ENCODE data around the gene APAF1.

Gene APAF1

GRCh38 chr12:98646294-98647090 lies 1.4 kb downstream of the APAF1 start:
- H3K27me3 Mint-ChIP-seq = no peaks in the 10 kb centered on the region
- peaks cover 4% of the 10 kb centered on the region for H3K36me3 Mint-ChIP-seq
- H3K27ac Mint-ChIP-seq = peak overlapping the region; percentile 95
- peak overlapping the region; percentile 86 for H3K4me3 Mint-ChIP-seq
- ATAC-seq (ENCODE audit: low read depth) (no peak), DNase-seq (ENCODE audit: low spot score in 2 of 2) (no peak)
- no peaks in the 10 kb centered on the region for H3K9me3 Mint-ChIP-seq
- H3K4me1 Mint-ChIP-seq = peaks cover 13% of the 10 kb centered on the region

DNA sequence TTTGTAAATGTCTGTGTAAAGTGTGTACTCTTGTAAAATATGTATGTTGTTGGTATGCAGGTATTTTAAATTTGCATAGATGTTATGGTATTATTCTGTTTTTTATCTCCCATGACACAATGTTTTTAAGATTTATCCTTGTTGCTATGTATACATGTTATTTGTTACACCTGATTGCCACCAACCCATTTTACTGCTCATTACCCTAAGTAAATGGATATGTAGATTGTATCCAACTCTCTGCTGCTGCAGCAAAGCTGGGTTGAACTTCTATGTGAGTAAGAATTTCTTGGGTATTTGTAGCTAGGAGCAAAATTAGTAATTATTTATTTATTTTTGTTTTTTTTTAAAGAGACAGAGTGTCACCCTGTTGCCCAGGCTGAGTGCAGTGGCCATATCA lies 6.2 kb downstream of the APAF1 start:
- Mint-ChIP-seq H3K4me1 (peaks cover 13% of the 10 kb centered on the region), H3K9me3 (no peaks in the 10 kb centered on the region), H3K4me3 (no peak overlapping the region), H3K27ac (no peak overlapping the region), H3K27me3 (no peaks in the 10 kb centered on the region), H3K36me3 (peaks cover 7% of the 10 kb centered on the region)
- ATAC-seq (ENCODE audit: low read depth) = no peak
- no peak for DNase-seq (ENCODE audit: low spot score in 2 of 2)

DNA sequence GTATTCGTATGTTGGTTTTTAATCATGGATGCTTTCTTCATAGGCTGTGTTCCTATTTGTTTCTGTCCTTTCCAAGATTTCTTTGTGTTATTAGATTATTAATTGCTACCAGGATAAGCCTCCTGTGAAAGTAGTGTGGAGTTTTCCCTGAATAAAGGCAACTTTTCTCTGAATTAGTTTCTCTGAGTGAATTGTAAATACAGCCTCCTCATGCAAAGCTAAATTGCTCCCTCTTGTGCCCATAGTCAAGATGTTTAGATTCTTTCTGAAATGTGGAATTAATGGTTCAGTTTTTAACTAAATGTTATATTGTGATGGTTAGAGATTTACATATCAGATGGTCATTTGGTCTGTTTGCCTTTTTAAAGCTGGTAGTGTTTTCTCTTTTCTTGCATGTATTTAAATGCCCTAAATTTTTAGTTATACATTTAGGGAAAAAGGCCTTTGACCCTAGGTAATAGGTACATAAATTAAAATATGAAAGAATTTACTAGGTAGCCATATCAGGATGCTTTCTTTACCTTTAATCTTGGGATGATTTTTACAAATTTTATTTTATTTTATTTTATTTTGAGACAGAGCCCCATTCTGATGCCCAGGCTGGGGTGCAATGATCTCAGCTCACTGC lies 8.9 kb downstream of the APAF1 start:
- DNase-seq (ENCODE audit: low spot score in 2 of 2) (peak in 1 of 2 donors; percentile 36), ATAC-seq (ENCODE audit: low read depth) (peak; percentile 60)
- Mint-ChIP-seq H3K27ac (no peak overlapping the region), H3K4me3 (no peak overlapping the region), H3K27me3 (no peaks in the 10 kb centered on the region), H3K4me1 (peaks cover 16% of the 10 kb centered on the region), H3K36me3 (peaks cover 18% of the 10 kb centered on the region), H3K9me3 (no peaks in the 10 kb centered on the region)

- Mint-ChIP-seq H3K27ac (no peak overlapping the region), H3K27me3 (no peaks in the 10 kb centered on the region), H3K36me3 (peaks cover 21% of the 10 kb centered on the region), H3K4me1 (peaks cover 13% of the 10 kb centered on the region), H3K4me3 (no peak overlapping the region), H3K9me3 (no peaks in the 10 kb centered on the region)
- DNase-seq (ENCODE audit: low spot score in 2 of 2) (no peak), ATAC-seq (ENCODE audit: low read depth) (no peak)
These were observed 11.4 kb downstream of the APAF1 start for GRCh38 chr12:98656289-98657101.

DNA sequence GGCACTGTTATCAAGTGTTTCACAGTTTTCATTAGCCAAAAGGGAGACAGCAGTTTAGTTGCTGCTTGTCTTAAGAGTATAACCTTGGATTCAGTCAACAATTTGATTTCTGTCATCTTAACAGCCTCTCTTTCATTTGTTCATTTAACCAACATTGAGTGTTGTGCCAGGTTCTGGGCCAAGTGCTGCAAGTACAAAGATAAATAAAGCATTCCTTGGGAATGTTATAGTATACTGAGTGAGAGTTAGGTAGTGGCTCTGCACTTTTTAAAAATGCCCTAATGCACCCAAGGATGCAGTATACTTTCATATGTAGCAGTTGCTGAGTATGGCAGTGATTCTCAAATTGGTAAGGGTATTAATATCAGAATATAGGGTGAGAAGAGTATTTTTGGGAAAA lies 15.4 kb downstream of the APAF1 start:
- Mint-ChIP-seq H3K27me3 (no peaks in the 10 kb centered on the region), H3K4me3 (no peak overlapping the region), H3K27ac (peak overlapping the region; percentile 24), H3K4me1 (peaks cover 10% of the 10 kb centered on the region), H3K36me3 (peaks cover 26% of the 10 kb centered on the region), H3K9me3 (no peaks in the 10 kb centered on the region)
- no peak for DNase-seq (ENCODE audit: low spot score in 2 of 2)
- ATAC-seq (ENCODE audit: low read depth) = no peak

GRCh38 chr12:98669751-98670150 lies 24.7 kb downstream of the APAF1 start:
- Mint-ChIP-seq H3K27me3 (no peaks in the 10 kb centered on the region), H3K4me3 (no peak overlapping the region), H3K4me1 (no peaks in the 10 kb centered on the region), H3K9me3 (no peaks in the 10 kb centered on the region), H3K27ac (no peak overlapping the region), H3K36me3 (peaks cover 37% of the 10 kb centered on the region)
- ATAC-seq (ENCODE audit: low read depth) (no peak), DNase-seq (ENCODE audit: low spot score in 2 of 2) (no peak)

DNA sequence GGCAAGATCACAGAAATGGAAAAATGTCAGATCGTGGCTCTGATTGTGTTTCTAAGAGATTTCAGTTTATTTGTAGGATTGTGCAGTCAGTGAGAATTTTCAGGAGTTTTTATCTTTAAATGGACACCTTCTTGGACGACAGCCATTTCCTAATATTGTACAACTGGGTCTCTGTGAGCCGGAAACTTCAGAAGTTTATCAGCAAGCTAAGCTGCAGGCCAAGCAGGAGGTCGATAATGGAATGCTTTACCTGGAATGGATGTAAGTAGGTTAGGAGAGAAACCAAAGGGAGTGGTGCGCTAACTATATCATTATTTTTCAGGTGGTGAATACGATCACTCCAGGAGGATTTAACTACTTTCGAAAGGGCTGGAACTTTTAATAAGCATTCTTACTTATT lies 26.4 kb downstream of the APAF1 start:
- DNase-seq (ENCODE audit: low spot score in 2 of 2) (no peak), ATAC-seq (ENCODE audit: low read depth) (no peak)
- Mint-ChIP-seq H3K9me3 (no peaks in the 10 kb centered on the region), H3K4me3 (no peak overlapping the region), H3K27me3 (no peaks in the 10 kb centered on the region), H3K4me1 (no peaks in the 10 kb centered on the region), H3K36me3 (peaks cover 30% of the 10 kb centered on the region), H3K27ac (no peak overlapping the region)

- Mint-ChIP-seq H3K9me3 (no peaks in the 10 kb centered on the region), H3K4me1 (no peaks in the 10 kb centered on the region), H3K27me3 (no peaks in the 10 kb centered on the region), H3K36me3 (peaks cover 14% of the 10 kb centered on the region), H3K4me3 (no peak overlapping the region), H3K27ac (no peak overlapping the region)
- no peak for DNase-seq (ENCODE audit: low spot score in 2 of 2)
- no peak for ATAC-seq (ENCODE audit: low read depth)
These were observed 29.8 kb downstream of the APAF1 start for GRCh38 chr12:98674841-98675240.

DNA sequence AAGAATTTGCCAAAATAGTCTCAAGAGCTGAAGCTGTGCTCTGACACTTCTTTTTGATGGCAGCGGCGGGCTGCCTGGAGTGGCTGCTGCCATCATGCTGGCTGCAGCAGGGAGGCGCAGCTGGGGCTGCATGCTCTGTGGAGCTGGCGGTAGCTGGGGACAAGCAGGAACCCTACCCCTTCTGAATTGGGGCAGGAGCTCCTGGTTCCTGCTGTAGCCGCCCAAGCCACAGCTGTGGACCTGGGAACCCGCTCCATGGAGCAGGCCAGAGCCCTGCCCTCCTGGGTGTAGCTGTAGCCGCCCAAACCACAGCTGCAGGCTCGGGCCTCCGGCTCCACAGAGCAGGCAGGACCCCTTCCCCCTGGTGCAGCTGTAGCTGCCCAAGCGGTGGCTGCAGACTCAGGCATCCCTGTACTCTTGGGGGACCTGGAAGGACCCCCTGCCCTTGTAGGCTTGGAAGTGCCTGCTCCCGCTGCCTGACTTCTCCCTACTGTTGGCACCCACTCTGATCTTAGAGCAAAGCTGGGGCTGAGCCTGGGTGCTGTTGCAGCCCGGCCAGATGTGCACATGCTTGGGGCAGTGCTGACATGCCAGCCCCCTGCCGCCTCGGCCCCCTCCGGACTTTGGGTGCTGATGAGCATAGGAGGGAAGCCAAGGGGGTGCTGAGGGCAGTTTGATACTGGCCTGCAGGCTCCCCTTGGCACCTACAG lies 33.3 kb downstream of the APAF1 start:
- no peak for DNase-seq (ENCODE audit: low spot score in 2 of 2)
- no peaks in the 10 kb centered on the region for H3K27me3 Mint-ChIP-seq
- H3K9me3 Mint-ChIP-seq = no peaks in the 10 kb centered on the region
- H3K27ac Mint-ChIP-seq = no peak overlapping the region
- no peak overlapping the region for H3K4me3 Mint-ChIP-seq
- no peak for ATAC-seq (ENCODE audit: low read depth)
- no peaks in the 10 kb centered on the region for H3K4me1 Mint-ChIP-seq
- H3K36me3 Mint-ChIP-seq = peaks cover 11% of the 10 kb centered on the region

- ATAC-seq (ENCODE audit: low read depth) = no peak
- Mint-ChIP-seq H3K4me1 (no peaks in the 10 kb centered on the region), H3K27ac (no peak overlapping the region), H3K9me3 (no peaks in the 10 kb centered on the region), H3K27me3 (no peaks in the 10 kb centered on the region), H3K4me3 (no peak overlapping the region), H3K36me3 (peaks cover 14% of the 10 kb centered on the region)
- DNase-seq (ENCODE audit: low spot score in 2 of 2) = no peak
These were observed 34.0 kb downstream of the APAF1 start for GRCh38 chr12:98678946-98679610.

GRCh38 chr12:98679611-98680005 lies 34.5 kb downstream of the APAF1 start:
- H3K4me1 Mint-ChIP-seq = no peaks in the 10 kb centered on the region
- H3K36me3 Mint-ChIP-seq = peaks cover 17% of the 10 kb centered on the region
- no peaks in the 10 kb centered on the region for H3K9me3 Mint-ChIP-seq
- ATAC-seq (ENCODE audit: low read depth) (no peak), DNase-seq (ENCODE audit: low spot score in 2 of 2) (no peak)
- H3K27me3 Mint-ChIP-seq = no peaks in the 10 kb centered on the region
- no peak overlapping the region for H3K4me3 Mint-ChIP-seq
- no peak overlapping the region for H3K27ac Mint-ChIP-seq

- no peaks in the 10 kb centered on the region for H3K9me3 Mint-ChIP-seq
- H3K4me1 Mint-ChIP-seq = peaks cover 1% of the 10 kb centered on the region
- DNase-seq (ENCODE audit: low spot score in 2 of 2) = no peak
- no peak for ATAC-seq (ENCODE audit: low read depth)
- H3K4me3 Mint-ChIP-seq = no peak overlapping the region
- H3K27ac Mint-ChIP-seq = no peak overlapping the region
- H3K36me3 Mint-ChIP-seq = peaks cover 28% of the 10 kb centered on the region
- no peaks in the 10 kb centered on the region for H3K27me3 Mint-ChIP-seq
These were observed 39.1 kb downstream of the APAF1 start for GRCh38 chr12:98684199-98684598.

DNA sequence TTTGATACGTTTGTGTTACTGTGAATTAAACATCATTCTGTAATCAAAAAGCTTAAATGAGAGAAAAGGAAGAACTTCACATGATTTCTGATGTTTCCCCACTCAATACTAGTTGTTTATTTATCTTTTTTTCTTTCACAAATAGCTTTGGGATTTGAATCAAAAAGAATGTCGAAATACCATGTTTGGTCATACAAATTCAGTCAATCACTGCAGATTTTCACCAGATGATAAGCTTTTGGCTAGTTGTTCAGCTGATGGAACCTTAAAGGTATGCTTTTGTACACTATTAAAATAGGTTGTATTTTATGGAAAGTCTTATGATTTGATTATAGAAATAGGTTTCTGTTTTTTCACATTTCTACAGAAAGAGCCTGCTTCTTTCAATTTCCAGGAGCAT lies 41.5 kb downstream of the APAF1 start:
- peaks cover 45% of the 10 kb centered on the region for H3K36me3 Mint-ChIP-seq
- DNase-seq (ENCODE audit: low spot score in 2 of 2) (no peak), ATAC-seq (ENCODE audit: low read depth) (no peak)
- H3K9me3 Mint-ChIP-seq = no peaks in the 10 kb centered on the region
- peaks cover 5% of the 10 kb centered on the region for H3K4me1 Mint-ChIP-seq
- no peak overlapping the region for H3K27ac Mint-ChIP-seq
- no peaks in the 10 kb centered on the region for H3K27me3 Mint-ChIP-seq
- no peak overlapping the region for H3K4me3 Mint-ChIP-seq
